Calu3 (cell line): ENCODE results near the gene RNASEH1. TPM values are rescaled to one million over a fixed set of nuclear protein-coding genes. Genes with fewer than 3 reads are reported as not detected.

ENCODE experiments used
- BruUV-seq: library from RNA; stranded (reverse); fragments of 400-500 nt; replicated peaks from 2 replicates; lab custom pipeline; 2021; lab: Mats Ljungman, UMichigan
- CTCF ChIA-PET: fragments of 300-600 bp; sonication (Branson Sonifier 250); formaldehyde crosslinking; loops from one replicate; lab custom pipeline; 2022; ENCODE audit warnings: antibody characterized with exemption; lab: Charles Lee
- DNase-seq: peaks from one replicate; pipeline ENCODE4 v3.0.0; 2022
- H3K27ac Mint-ChIP-seq: one replicate; pipeline ENCODE4 v1.8.0; 2022; ENCODE audit warnings: mixed read lengths; ENCODE audit not compliant: unreplicated experiment
- H3K27me3 Mint-ChIP-seq: one replicate; pipeline ENCODE4 v1.8.0; 2022; ENCODE audit warnings: mixed read lengths; ENCODE audit not compliant: unreplicated experiment
- H3K36me3 Mint-ChIP-seq: one replicate; pipeline ENCODE4 v1.8.0; 2022; ENCODE audit warnings: mild to moderate bottlenecking, moderate library complexity, mixed read lengths; ENCODE audit not compliant: insufficient read depth, unreplicated experiment
- H3K4me1 Mint-ChIP-seq: one replicate; pipeline ENCODE4 v1.8.0; 2022; ENCODE audit warnings: mild to moderate bottlenecking, low read depth, mixed read lengths; ENCODE audit not compliant: unreplicated experiment
- H3K4me3 Mint-ChIP-seq: one replicate; pipeline ENCODE4 v1.8.0; 2022; ENCODE audit warnings: mild to moderate bottlenecking, low read depth, moderate library complexity, mixed read lengths; ENCODE audit not compliant: unreplicated experiment
- H3K9me3 Mint-ChIP-seq: one replicate; pipeline ENCODE4 v1.8.0; 2022; ENCODE audit warnings: low read depth, mixed read lengths; ENCODE audit not compliant: unreplicated experiment
- intact Hi-C: fragments of 100-400 bp; cut with micrococcal nuclease; formaldehyde crosslinking; loops from one replicate; pipeline ENCODE4 v1.10.0; 2022; ENCODE audit not compliant: unreplicated experiment
- total RNA-seq: library from RNA; stranded (reverse); gene quantifications from 2 replicates; pipeline ENCODE4 v1.2.3, GENCODE V29; 2022
- TF ChIP-seq, protein P1 (sequence below): fragments of 200-600 bp; IDR thresholded peaks from one replicate; pipeline ENCODE4 v1.8.0; 2022; ENCODE audit warnings: antibody characterized with exemption; ENCODE audit not compliant: unreplicated experiment

Gene RNASEH1
- total RNA-seq, 1 experiment from 2014 or later: 30.2 TPM

DNA sequence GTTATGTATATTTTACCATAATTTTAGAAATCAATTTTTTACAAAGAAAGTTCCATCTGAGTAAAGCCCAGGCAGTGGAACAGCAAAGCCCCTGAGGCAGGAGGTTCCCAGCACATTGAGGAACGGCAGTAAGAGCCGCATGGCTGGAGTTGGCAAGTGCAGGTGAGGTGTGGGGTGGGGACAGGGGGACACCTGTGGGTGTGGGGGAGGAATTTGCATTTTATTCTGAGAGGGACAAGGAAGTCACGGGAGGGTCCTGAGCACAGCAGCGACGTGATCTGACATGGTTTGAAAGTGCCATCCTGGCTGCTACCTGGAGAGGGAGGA is 22.7 kb downstream of the RNASEH1 start:
- Mint-ChIP-seq H3K27me3 (no peaks in the 10 kb centered on the region), H3K27ac (peak overlapping the region; percentile 99), H3K36me3 (peaks cover 30% of the 10 kb centered on the region), H3K9me3 (no peaks in the 10 kb centered on the region), H3K4me1 (peaks cover 17% of the 10 kb centered on the region), H3K4me3 (peak overlapping the region; percentile 90)
- DNase-seq: no peak
- intact Hi-C loops: no loop called here
- CTCF ChIA-PET: interaction anchor here (1.0 to 1.8 kb wide), 3 partner anchors 17 to 42 kb away, joined by 3 to 7 read pairs (median 4); partner anchors contain the start of gene RNASEH1
- BruUV-seq: no TSS peak
- TF ChIP-seq, protein P1, sequence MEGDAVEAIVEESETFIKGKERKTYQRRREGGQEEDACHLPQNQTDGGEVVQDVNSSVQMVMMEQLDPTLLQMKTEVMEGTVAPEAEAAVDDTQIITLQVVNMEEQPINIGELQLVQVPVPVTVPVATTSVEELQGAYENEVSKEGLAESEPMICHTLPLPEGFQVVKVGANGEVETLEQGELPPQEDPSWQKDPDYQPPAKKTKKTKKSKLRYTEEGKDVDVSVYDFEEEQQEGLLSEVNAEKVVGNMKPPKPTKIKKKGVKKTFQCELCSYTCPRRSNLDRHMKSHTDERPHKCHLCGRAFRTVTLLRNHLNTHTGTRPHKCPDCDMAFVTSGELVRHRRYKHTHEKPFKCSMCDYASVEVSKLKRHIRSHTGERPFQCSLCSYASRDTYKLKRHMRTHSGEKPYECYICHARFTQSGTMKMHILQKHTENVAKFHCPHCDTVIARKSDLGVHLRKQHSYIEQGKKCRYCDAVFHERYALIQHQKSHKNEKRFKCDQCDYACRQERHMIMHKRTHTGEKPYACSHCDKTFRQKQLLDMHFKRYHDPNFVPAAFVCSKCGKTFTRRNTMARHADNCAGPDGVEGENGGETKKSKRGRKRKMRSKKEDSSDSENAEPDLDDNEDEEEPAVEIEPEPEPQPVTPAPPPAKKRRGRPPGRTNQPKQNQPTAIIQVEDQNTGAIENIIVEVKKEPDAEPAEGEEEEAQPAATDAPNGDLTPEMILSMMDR: no peak

- intact Hi-C loops: no loop called here
- TF ChIP-seq, protein P1: no peak
- CTCF ChIA-PET: no interaction called here
- H3K36me3 Mint-ChIP-seq: peaks cover 20% of the 10 kb centered on the region
- no peak overlapping the region for H3K4me3 Mint-ChIP-seq
- H3K9me3 Mint-ChIP-seq: no peaks in the 10 kb centered on the region
- peaks cover 17% of the 10 kb centered on the region for H3K4me1 Mint-ChIP-seq
- no peak overlapping the region for H3K27ac Mint-ChIP-seq
- H3K27me3 Mint-ChIP-seq: no peaks in the 10 kb centered on the region
- no TSS peak for BruUV-seq
- DNase-seq: no peak
These were observed 23.8 kb downstream of the RNASEH1 start for GRCh38 chr2:3534251-3534814.

DNA sequence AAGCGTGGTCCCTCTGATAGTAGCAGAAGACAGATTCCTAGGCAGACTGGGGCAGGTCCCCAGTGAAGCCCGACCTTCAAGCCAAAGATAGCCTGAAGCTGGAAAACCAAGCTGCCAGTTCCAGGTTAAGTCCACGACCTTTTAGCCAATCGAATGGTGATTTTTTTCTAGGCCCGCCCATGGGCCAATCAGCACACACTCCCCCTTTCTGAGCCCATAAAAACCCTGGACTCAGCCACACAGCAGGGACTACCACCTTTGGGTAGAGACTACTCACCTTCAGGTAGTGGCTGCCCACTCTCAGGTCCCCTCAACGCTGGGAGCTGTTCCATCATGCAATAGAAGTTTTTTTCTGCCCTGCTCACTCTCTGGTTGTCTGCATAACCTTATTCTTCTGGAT is 24.3 kb downstream of the RNASEH1 start:
- H3K4me3 Mint-ChIP-seq: no peak overlapping the region
- H3K9me3 Mint-ChIP-seq: no peaks in the 10 kb centered on the region
- TF ChIP-seq, protein P1: no peak
- intact Hi-C loops: no loop called here
- H3K27ac Mint-ChIP-seq: no peak overlapping the region
- H3K4me1 Mint-ChIP-seq: peaks cover 17% of the 10 kb centered on the region
- H3K27me3 Mint-ChIP-seq: no peaks in the 10 kb centered on the region
- peaks cover 19% of the 10 kb centered on the region for H3K36me3 Mint-ChIP-seq
- no TSS peak for BruUV-seq
- CTCF ChIA-PET: interaction anchor here (0.6 kb wide), 1 partner anchor 14 kb away, joined by 3 read pairs; no protein-coding TSS in a partner anchor
- no peak for DNase-seq

GRCh38 chr2:3532941-3533340 is 25.2 kb downstream of the RNASEH1 start:
- intact Hi-C loops: no loop called here

More at GRCh38 chr2:3532941-3533340, 25.2 kb downstream of the RNASEH1 start:
- peaks cover 17% of the 10 kb centered on the region for H3K4me1 Mint-ChIP-seq
- TF ChIP-seq, protein P1: no peak
- DNase-seq: no peak
- H3K27ac Mint-ChIP-seq: no peak overlapping the region
- no TSS peak for BruUV-seq
- H3K36me3 Mint-ChIP-seq: peaks cover 19% of the 10 kb centered on the region
- CTCF ChIA-PET: no interaction called here
- H3K4me3 Mint-ChIP-seq: no peak overlapping the region
- H3K9me3 Mint-ChIP-seq: no peaks in the 10 kb centered on the region
- no peaks in the 10 kb centered on the region for H3K27me3 Mint-ChIP-seq
